Mesenchymal stem cell (in vitro differentiated cells and primary cell): Measurements from ENCODE around the gene NRN1L.

ENCODE experiments used
- DNase-seq: peaks from one replicate; pipeline ENCODE4 v3.0.0-alpha.2; 2013
- H2AFZ ChIP-seq: one replicate; pipeline ENCODE4 v1.6.1; 2013; ENCODE audit warnings: low read depth, mild to moderate bottlenecking, control low read depth, inconsistent platforms, low read length, moderate library complexity
- H2AK5ac ChIP-seq: 2 replicates; pipeline ENCODE4 v1.6.1; 2013; ENCODE audit warnings: low read length, moderate library complexity, mild to moderate bottlenecking, inconsistent platforms; ENCODE audit not compliant: severe bottlenecking
- H2BK120ac ChIP-seq: one replicate; pipeline ENCODE4 v1.6.1; 2013; ENCODE audit warnings: low read depth, mild to moderate bottlenecking, inconsistent platforms, low read length, moderate library complexity
- H2BK12ac ChIP-seq, 2 experiments: one replicate each; pipeline ENCODE4 v1.6.1; 2013; ENCODE audit warnings: inconsistent platforms in 2 of 2, low read length in 2 of 2, mild to moderate bottlenecking in 2 of 2, moderate library complexity in 2 of 2, control low read depth in 1 of 2
- H2BK15ac ChIP-seq: one replicate; pipeline ENCODE4 v1.6.1; 2013; ENCODE audit warnings: mild to moderate bottlenecking, low read depth, inconsistent platforms; ENCODE audit not compliant: poor library complexity, severe bottlenecking
- H2BK5ac ChIP-seq: 2 replicates; pipeline ENCODE4 v1.6.1; 2013; ENCODE audit warnings: low read depth, mild to moderate bottlenecking, low read length, control low read depth, inconsistent platforms; ENCODE audit not compliant: poor library complexity, severe bottlenecking
- H3K14ac ChIP-seq, 2 experiments: one replicate each; pipeline ENCODE4 v1.6.1; 2013; ENCODE audit warnings: inconsistent platforms in 2 of 2, low read length in 2 of 2, control low read depth in 1 of 2, mild to moderate bottlenecking in 1 of 2, moderate library complexity in 1 of 2
- H3K18ac ChIP-seq, 2 experiments: one replicate each; pipeline ENCODE4 v1.6.1; 2013; ENCODE audit warnings: inconsistent platforms in 2 of 2, low read length in 2 of 2, control low read depth in 1 of 2, low read depth in 1 of 2, mild to moderate bottlenecking in 1 of 2
- H3K23ac ChIP-seq, 2 experiments: one replicate each; pipeline ENCODE4 v1.6.1; 2013; ENCODE audit warnings: inconsistent platforms in 2 of 2, low read length in 2 of 2, mild to moderate bottlenecking in 2 of 2, moderate library complexity in 2 of 2, control low read depth in 1 of 2
- H3K27ac ChIP-seq: 2 replicates; pipeline ENCODE4 v1.5.1; 2013; ENCODE audit warnings: mild to moderate bottlenecking, moderate library complexity, low read length, control low read depth, inconsistent platforms; ENCODE audit not compliant: poor library complexity, severe bottlenecking
- H3K27me3 ChIP-seq, 2 experiments: 2 replicates each; pipeline versions ENCODE4 v1.6.1 to v1.7.0; 2013; ENCODE audit warnings: low read length in 2 of 2, mild to moderate bottlenecking in 2 of 2, moderate library complexity in 2 of 2, control low read depth in 1 of 2, inconsistent platforms in 1 of 2; ENCODE audit not compliant: control insufficient read depth in 1 of 2, insufficient read depth in 1 of 2
- H3K36me3 ChIP-seq, 2 experiments: 2 replicates each; pipeline versions ENCODE4 v1.6.1 to v1.7.0; 2013; ENCODE audit warnings: low read length in 2 of 2, control low read depth in 1 of 2, inconsistent platforms in 1 of 2, low read depth in 1 of 2, mild to moderate bottlenecking in 1 of 2; ENCODE audit not compliant: insufficient read depth in 2 of 2, control insufficient read depth in 1 of 2
- H3K4ac ChIP-seq, 2 experiments: one replicate each; pipeline ENCODE4 v1.6.1; 2013; ENCODE audit warnings: inconsistent platforms in 2 of 2, low read length in 2 of 2, mild to moderate bottlenecking in 2 of 2, moderate library complexity in 2 of 2, control low read depth in 1 of 2, low read depth in 1 of 2
- H3K4me1 ChIP-seq: 2 replicates; pipeline ENCODE4 v1.6.1; 2013; ENCODE audit warnings: low read depth, low read length, control low read depth; ENCODE audit not compliant: control insufficient read depth, insufficient read depth
- H3K4me2 ChIP-seq: 2 replicates; pipeline ENCODE4 v1.6.1; 2013; ENCODE audit warnings: low read length, mild to moderate bottlenecking, inconsistent platforms; ENCODE audit not compliant: poor library complexity, severe bottlenecking
- H3K4me3 ChIP-seq, 2 experiments: 2 replicates each; pipeline versions ENCODE4 v1.5.1 to v1.7.0; 2013; ENCODE audit warnings: low read length in 2 of 2, mild to moderate bottlenecking in 2 of 2, control low read depth in 1 of 2, low read depth in 1 of 2; ENCODE audit not compliant: insufficient read depth in 1 of 2
- H3K79me1 ChIP-seq: replicated peaks from 2 replicates; pipeline ENCODE4 v1.6.1; 2013; ENCODE audit warnings: mild to moderate bottlenecking, control low read depth, low read length, inconsistent platforms; ENCODE audit not compliant: poor library complexity, severe bottlenecking
- H3K9ac ChIP-seq: 2 replicates; pipeline ENCODE4 v1.7.0; 2013; ENCODE audit warnings: mild to moderate bottlenecking, low read length, moderate library complexity
- H3K9me3 ChIP-seq: 2 replicates; pipeline ENCODE4 v1.7.0; 2013; ENCODE audit warnings: mild to moderate bottlenecking, low read length; ENCODE audit not compliant: control insufficient read depth
- H4K8ac ChIP-seq: one replicate; pipeline ENCODE4 v1.6.1; 2013; ENCODE audit warnings: inconsistent platforms, mild to moderate bottlenecking, low read length, moderate library complexity
- H4K91ac ChIP-seq: one replicate; pipeline ENCODE4 v1.6.1; 2013; ENCODE audit warnings: mild to moderate bottlenecking, low read length, inconsistent platforms
- whole genome bisulfite sequencing: methylation state at CpG from one replicate; pipeline ENCODE4 v1.1.7; 2013; ENCODE audit warnings: mixed read lengths; 5-methylcytosine and 5-hydroxymethylcytosine counted together

The NRN1L gene

GRCh38 chr16:67902831-67903230 is 18.1 kb downstream of the NRN1L start:
- H3K79me1 ChIP-seq = peaks cover 34% of the 10 kb centered on the region
- H2AFZ ChIP-seq = no peak overlapping the region
- H3K9me3 ChIP-seq = no peaks in the 10 kb centered on the region
- H3K36me3 ChIP-seq = peaks cover 12 to 16% of the 10 kb centered on the region in 2 experiments
- no peak overlapping the region for H3K27ac ChIP-seq
- no peak overlapping the region for H3K9ac ChIP-seq
- H2BK15ac ChIP-seq = no peak overlapping the region
- no peak overlapping the region for H2BK120ac ChIP-seq
- H3K4me3 ChIP-seq = no peak overlapping the region
- no peak overlapping the region for H3K23ac ChIP-seq
- H3K4me1 ChIP-seq = no peaks in the 10 kb centered on the region
- 82% methylated on average over 4 of the region's 4 CpGs for WGBS
- no peak overlapping the region for H3K14ac ChIP-seq
- H2BK5ac ChIP-seq = no peak overlapping the region
- H3K18ac ChIP-seq = peak overlapping the region in 1 of 2 experiments; percentile 72
- no peak overlapping the region for H4K8ac ChIP-seq
- no peaks in the 10 kb centered on the region for H3K27me3 ChIP-seq
- H2AK5ac ChIP-seq = no peak overlapping the region
- H3K4ac ChIP-seq = peak overlapping the region in 1 of 2 experiments; percentile 55
- H4K91ac ChIP-seq = no peak overlapping the region
- H2BK12ac ChIP-seq = no peak overlapping the region
- no peak overlapping the region for H3K4me2 ChIP-seq
- DNase-seq = peak; percentile 40

- peaks cover 42% of the 10 kb centered on the region for H3K79me1 ChIP-seq
- H2BK5ac ChIP-seq = no peak overlapping the region
- H4K91ac ChIP-seq = no peak overlapping the region
- no peaks in the 10 kb centered on the region for H3K27me3 ChIP-seq
- H2BK120ac ChIP-seq = no peak overlapping the region
- DNase-seq = no peak
- no peak overlapping the region for H3K27ac ChIP-seq
- no peak overlapping the region for H3K4me3 ChIP-seq
- no peaks in the 10 kb centered on the region for H3K9me3 ChIP-seq
- H2BK15ac ChIP-seq = no peak overlapping the region
- H2AFZ ChIP-seq = no peak overlapping the region
- H2BK12ac ChIP-seq = no peak overlapping the region
- H3K4ac ChIP-seq = no peak overlapping the region
- peaks cover 9% of the 10 kb centered on the region for H3K4me1 ChIP-seq
- H4K8ac ChIP-seq = no peak overlapping the region
- peaks cover 39 to 48% of the 10 kb centered on the region in 2 experiments for H3K36me3 ChIP-seq
- H2AK5ac ChIP-seq = no peak overlapping the region
- H3K14ac ChIP-seq = no peak overlapping the region
- H3K4me2 ChIP-seq = no peak overlapping the region
- no peak overlapping the region for H3K23ac ChIP-seq
- 94% methylated on average over 10 of the region's 11 CpGs for WGBS
- H3K9ac ChIP-seq = no peak overlapping the region
- H3K18ac ChIP-seq = no peak overlapping the region
Measured at GRCh38 chr16:67907397-67908180, 22.9 kb downstream of the NRN1L start.

- Histone ChIP-seq H3K4me1 (peaks cover 9% of the 10 kb centered on the region), H2BK12ac (no peak overlapping the region), H3K79me1 (peaks cover 37% of the 10 kb centered on the region), H2AFZ (no peak overlapping the region), H3K4me2 (no peak overlapping the region), H3K18ac (no peak overlapping the region), H3K4me3 (no peak overlapping the region), H4K8ac (no peak overlapping the region), H4K91ac (no peak overlapping the region), H3K14ac (no peak overlapping the region), H2BK120ac (no peak overlapping the region), H3K4ac (no peak overlapping the region), H3K36me3 (peaks cover 33 to 37% of the 10 kb centered on the region in 2 experiments), H3K27me3 (no peaks in the 10 kb centered on the region), H2BK5ac (no peak overlapping the region), H2AK5ac (peak overlapping the region; percentile 33), H3K9ac (no peak overlapping the region), H3K9me3 (no peaks in the 10 kb centered on the region), H3K27ac (no peak overlapping the region), H3K23ac (no peak overlapping the region), H2BK15ac (no peak overlapping the region)
- no peak for DNase-seq
- 99% methylated on average over 36 of the region's 36 CpGs for WGBS
Measured at GRCh38 chr16:67909056-67909742, 24.5 kb downstream of the NRN1L start.

- Histone ChIP-seq H3K9ac (peak overlapping the region; percentile 10), H3K4me3 (no peak overlapping the region), H3K79me1 (peaks cover 42% of the 10 kb centered on the region), H2AFZ (no peak overlapping the region), H2BK15ac (no peak overlapping the region), H2BK5ac (no peak overlapping the region), H3K4me2 (no peak overlapping the region), H4K91ac (no peak overlapping the region), H3K36me3 (peaks cover 37 to 39% of the 10 kb centered on the region in 2 experiments), H2BK12ac (no peak overlapping the region), H2BK120ac (no peak overlapping the region), H3K27me3 (no peaks in the 10 kb centered on the region), H3K23ac (no peak overlapping the region), H3K4me1 (peaks cover 9% of the 10 kb centered on the region), H3K9me3 (no peaks in the 10 kb centered on the region), H3K18ac (no peak overlapping the region), H3K4ac (no peak overlapping the region), H3K14ac (no peak overlapping the region), H3K27ac (peak overlapping the region; percentile 49), H2AK5ac (no peak overlapping the region), H4K8ac (no peak overlapping the region)
- 88% methylated on average over 2 of the region's 2 CpGs for WGBS
- DNase-seq = peak; percentile 54
Measured at GRCh38 chr16:67910158-67910557, 25.5 kb downstream of the NRN1L start.
